OCI-LY3 (cell line): ENCODE data around the gene SMIM36.
A peak's percentile ranks its signal among the peaks of the same experiment; 100 is the strongest.

Experiments used
- H2AFZ ChIP-seq: fragments of 200-600, 300-600 bp; shearing (Covaris generic); 2 replicates; pipeline ENCODE4 v1.6.0; 2014; ENCODE audit warnings: antibody characterized with exemption, low read depth, low read length
- H3K27ac ChIP-seq: fragments of 200-600, 300-600 bp; sonication (generic); 2 replicates; pipeline ENCODE4 v1.5.1; 2014; ENCODE audit warnings: mild to moderate bottlenecking, low read length, moderate library complexity, mixed read lengths
- H3K27me3 ChIP-seq: fragments of 200-600, 300-600 bp; sonication (generic); 2 replicates; pipeline ENCODE4 v1.6.1; 2014; ENCODE audit warnings: low read depth, low read length, mixed read lengths
- H3K36me3 ChIP-seq: fragments of 200-600, 300-600 bp; sonication (generic); replicated peaks from 2 replicates; pipeline ENCODE3; 2014; ENCODE audit warnings: low read depth, low read length, mixed read lengths
- H3K4me1 ChIP-seq: fragments of 300-600, 200-600 bp; sonication (generic); 2 replicates; pipeline ENCODE4 v1.6.1; 2014; ENCODE audit warnings: low read length, mixed read lengths
- H3K4me2 ChIP-seq: fragments of 200-600, 300-600 bp; sonication (generic); 2 replicates; pipeline ENCODE4 v1.6.1; 2014; ENCODE audit warnings: low read length, mixed read lengths
- H3K4me3 ChIP-seq: fragments of 300-600, 200-600 bp; sonication (generic); 2 replicates; pipeline ENCODE4 v1.5.1; 2014; ENCODE audit warnings: antibody characterized with exemption, mild to moderate bottlenecking, low read length, moderate library complexity
- H3K79me2 ChIP-seq: fragments of 300-600, 200-600 bp; shearing (Covaris generic); 2 replicates; pipeline ENCODE4 v1.6.1; 2014; ENCODE audit warnings: mild to moderate bottlenecking, low read length, mixed read lengths
- H3K9ac ChIP-seq: fragments of 300-600, 200-600 bp; shearing (Covaris generic); 2 replicates; pipeline ENCODE4 v1.6.0; 2014; ENCODE audit warnings: mild to moderate bottlenecking, low read length, moderate library complexity
- H3K9me3 ChIP-seq: fragments of 200-600, 300-600 bp; shearing (Covaris generic); 2 replicates; pipeline ENCODE4 v1.6.1; 2014; ENCODE audit warnings: low read length, mixed read lengths; ENCODE audit not compliant: insufficient read depth
- H4K20me1 ChIP-seq: fragments of 200-600, 300-600 bp; sonication (generic); 2 replicates; pipeline ENCODE4 v1.6.1; 2016; ENCODE audit warnings: low read length, mixed read lengths; ENCODE audit not compliant: insufficient read depth
- CTCF ChIP-seq: fragments of 200-600, 300-600 bp; sonication (generic); IDR thresholded peaks from 2 replicates; pipeline ENCODE4 v1.5.1; 2014; ENCODE audit warnings: antibody characterized with exemption, low read length, low read depth
- EZH2phosphoT487 ChIP-seq: fragments of 200-600 bp; shearing (Covaris generic); IDR thresholded peaks from 2 replicates; pipeline ENCODE4 v1.6.1; 2018; ENCODE audit warnings: antibody characterized with exemption, mixed run types, low read depth

SMIM36 gene

GRCh38 chr17:55441544-55441943, 69.7 kb downstream of the SMIM36 start:
- Histone ChIP-seq H3K27ac (no peak overlapping the region), H2AFZ (no peak overlapping the region), H3K79me2 (no peaks in the 10 kb centered on the region), H3K4me3 (no peak overlapping the region), H4K20me1 (no peaks in the 10 kb centered on the region), H3K27me3 (no peaks in the 10 kb centered on the region), H3K36me3 (no peaks in the 10 kb centered on the region), H3K4me1 (peaks cover 59% of the 10 kb centered on the region), H3K4me2 (no peak overlapping the region), H3K9ac (no peak overlapping the region), H3K9me3 (no peaks in the 10 kb centered on the region)
- TF ChIP-seq CTCF (no peak), EZH2phosphoT487 (no peak)

GRCh38 chr17:55440391-55440790, 70.9 kb downstream of the SMIM36 start:
- Histone ChIP-seq H3K4me3 (no peak overlapping the region), H2AFZ (no peak overlapping the region), H3K79me2 (no peaks in the 10 kb centered on the region), H3K36me3 (no peaks in the 10 kb centered on the region), H3K4me2 (no peak overlapping the region), H3K4me1 (peaks cover 57% of the 10 kb centered on the region), H3K27ac (no peak overlapping the region), H3K9me3 (no peaks in the 10 kb centered on the region), H3K27me3 (no peaks in the 10 kb centered on the region), H3K9ac (no peak overlapping the region), H4K20me1 (no peaks in the 10 kb centered on the region)
- TF ChIP-seq CTCF (no peak), EZH2phosphoT487 (no peak)

GRCh38 chr17:55437159-55437605, 74.1 kb downstream of the SMIM36 start:
- no peaks in the 10 kb centered on the region for H3K9me3 ChIP-seq
- H3K79me2 ChIP-seq: no peaks in the 10 kb centered on the region
- peak overlapping the region; percentile 85 for H3K4me2 ChIP-seq
- no peak overlapping the region for H2AFZ ChIP-seq
- no peaks in the 10 kb centered on the region for H3K27me3 ChIP-seq
- no peaks in the 10 kb centered on the region for H4K20me1 ChIP-seq
- H3K36me3 ChIP-seq: no peaks in the 10 kb centered on the region
- peaks cover 57% of the 10 kb centered on the region for H3K4me1 ChIP-seq
- TF ChIP-seq EZH2phosphoT487: no peak
- no peak for TF ChIP-seq CTCF
- H3K27ac ChIP-seq: peak overlapping the region; percentile 86
- H3K4me3 ChIP-seq: peak overlapping the region; percentile 64
- H3K9ac ChIP-seq: peak overlapping the region; percentile 64

- H3K4me2 ChIP-seq: peak overlapping the region; percentile 85
- H3K9me3 ChIP-seq: no peaks in the 10 kb centered on the region
- H3K27ac ChIP-seq: peak overlapping the region; percentile 86
- no peaks in the 10 kb centered on the region for H4K20me1 ChIP-seq
- no peak overlapping the region for H2AFZ ChIP-seq
- TF ChIP-seq EZH2phosphoT487 (no peak), CTCF (no peak)
- peak overlapping the region; percentile 64 for H3K4me3 ChIP-seq
- no peaks in the 10 kb centered on the region for H3K79me2 ChIP-seq
- peak overlapping the region; percentile 64; the same call in 1 of the 2 replicates for H3K9ac ChIP-seq
- H3K36me3 ChIP-seq: no peaks in the 10 kb centered on the region
- no peaks in the 10 kb centered on the region for H3K27me3 ChIP-seq
- peaks cover 53% of the 10 kb centered on the region for H3K4me1 ChIP-seq
Measured at GRCh38 chr17:55436224-55437158, 74.8 kb downstream of the SMIM36 start.
